G401 (cell line): ENCODE measurements around the gene CALHM4. TPM values are rescaled to one million over a fixed set of nuclear protein-coding genes. Genes with fewer than 3 reads are reported as not detected.

ENCODE experiments used
- total RNA-seq: library from RNA; depleted of rRNA; stranded (reverse); fragments of >200 nt; shearing (Covaris generic); gene quantifications from 2 replicates; pipeline ENCODE4 v1.2.3, GENCODE V29; 2014; rRNA removed

Gene CALHM4
- total RNA-seq, 1 experiment from 2014 or later, result not detected

Other genes with a start within 250 kb of the CALHM4 start
- gene DSE, start 182.8 kb upstream of the CALHM4 start, total RNA-seq, result 30.2 and 37.8 TPM in 2 replicates
- gene CALHM6, start 92.4 kb upstream of the CALHM4 start, total RNA-seq, result 0.74 TPM in 1 of 2 replicates, not detected in the other
- gene CALHM5, start 42.1 kb upstream of the CALHM4 start, total RNA-seq, result under 0.01 TPM in 2 replicates
- gene TRAPPC3L, start 8.1 kb upstream of the CALHM4 start, total RNA-seq, result not detected in 2 replicates
- 36.6 and 50.3 TPM in 2 replicates for gene RWDD1, start 17.8 kb downstream of the CALHM4 start, total RNA-seq
- 0.31 and 1.3 TPM in 2 replicates for gene RSPH4A, start 62.7 kb downstream of the CALHM4 start, total RNA-seq
- gene ZUP1, start 115.0 kb downstream of the CALHM4 start, total RNA-seq, result 7.0 and 13.9 TPM in 2 replicates
- 15.4 and 20.5 TPM in 2 replicates for gene KPNA5, start 127.5 kb downstream of the CALHM4 start, total RNA-seq
- not detected in 2 replicates for gene FAM162B, start 212.0 kb downstream of the CALHM4 start, total RNA-seq